K562 (cell line): Measurements from ENCODE around the gene AKAP12. TPM values are rescaled to one million over a fixed set of nuclear protein-coding genes. Genes with fewer than 3 reads are reported as not detected.
A peak's percentile ranks its signal among the peaks of the same experiment; 100 is the strongest.

Experiments used
- ATAC-seq: fragments of 200-7000 bp; cut with Tn5 transposase; 3 replicates; pipeline ENCODE4 v1.9.1; 2020; ENCODE audit warnings: moderate library complexity
- BruUV-seq: library from RNA; stranded (reverse); fragments of 400-500 nt; replicated peaks from 2 replicates; lab custom pipeline; 2021; lab: Mats Ljungman, UMichigan
- CTCF ChIA-PET: fragments of 300-600 bp; formaldehyde crosslinking; extraction: SDS; loops from one replicate; lab custom pipeline; 2021; ENCODE audit warnings: low intra/inter-chr PET ratio; lab: Yijun Ruan, JAX
- POLR2A ChIA-PET: fragments of 300-600, 350-650 bp; sonication (Branson Sonifier 250); formaldehyde crosslinking; extraction: SDS; loops from one replicate; lab custom pipeline; 2021; ENCODE audit warnings: antibody characterized with exemption, inconsistent platforms; lab: Yijun Ruan, JAX
- DNase-seq, 4 experiments: peaks; one replicate each; pipeline versions ENCODE4 v3.0.0 to v3.0.0-alpha.2; 2011 to 2018; ENCODE audit warnings: low spot score in 3 of 4, mixed read lengths in 3 of 4; ENCODE audit errors: extremely low read depth in 1 of 4
- FAIRE-seq: peaks from 2 replicates; lab custom pipeline; 2011; peaks lifted over from hg19 to GRCh38; lab: Jason Lieb, UNC
- H2AFZ ChIP-seq: 2 replicates; pipeline ENCODE4 v1.6.0; 2011; ENCODE audit warnings: low read depth, low read length, control low read depth, inconsistent platforms
- H3K27ac ChIP-seq: fragments of 200-600 bp; 3 replicates; pipeline ENCODE4 v1.8.0; 2011; ENCODE audit warnings: low read depth, mild to moderate bottlenecking, control low read depth, inconsistent platforms, low read length, moderate library complexity, mixed read lengths; ENCODE audit errors: extremely low read depth
- H3K27me3 ChIP-seq, 2 experiments: fragments of 300-600 bp in 1 of 2; 2 replicates in 1 of 2; 3 replicates in 1 of 2; pipeline versions ENCODE4 v1.6.0 to v1.8.0; 2011; ENCODE audit warnings: inconsistent platforms in 2 of 2, low read length in 2 of 2, mild to moderate bottlenecking in 1 of 2, mixed read lengths in 1 of 2, moderate library complexity in 1 of 2; ENCODE audit not compliant: control insufficient read depth in 2 of 2, insufficient read depth in 2 of 2
- H3K36me3 ChIP-seq: fragments of 300-600 bp; 3 replicates; pipeline ENCODE4 v1.8.0; 2011; ENCODE audit warnings: mild to moderate bottlenecking, low read length, inconsistent platforms; ENCODE audit not compliant: control insufficient read depth, insufficient read depth
- H3K4me1 ChIP-seq, 2 experiments: fragments of 200-600 bp in 1 of 2; replicated peaks in 1 of 2; 2 replicates in 1 of 2; 3 replicates in 1 of 2; pipeline versions ENCODE4 v1.5.1 to v1.8.0; 2011; ENCODE audit warnings: inconsistent platforms in 2 of 2, low read length in 2 of 2, mild to moderate bottlenecking in 1 of 2, mixed read lengths in 1 of 2, moderate library complexity in 1 of 2; ENCODE audit not compliant: control insufficient read depth in 2 of 2, insufficient read depth in 2 of 2
- H3K4me2 ChIP-seq: 2 replicates; pipeline ENCODE4 v1.6.1; 2011; ENCODE audit warnings: low read length, control low read depth, inconsistent platforms, mixed read lengths; ENCODE audit not compliant: insufficient read depth
- H3K4me3 ChIP-seq: fragments of 200-600 bp; sonication (generic), shearing (Covaris generic); 2 replicates; pipeline ENCODE4 v1.5.1; 2016; ENCODE audit warnings: control low read depth, inconsistent platforms
- H3K79me2 ChIP-seq: fragments of 200-600 bp; 3 replicates; pipeline ENCODE4 v1.8.0; 2011; ENCODE audit warnings: low read length, inconsistent platforms; ENCODE audit not compliant: control insufficient read depth, insufficient read depth
- H3K9ac ChIP-seq, 2 experiments: 2 replicates each; pipeline versions ENCODE4 v1.6.0 to v1.6.1; 2011; ENCODE audit warnings: low read depth in 2 of 2, low read length in 2 of 2, control low read depth in 1 of 2, inconsistent platforms in 1 of 2, mild to moderate bottlenecking in 1 of 2, mixed read lengths in 1 of 2; ENCODE audit not compliant: insufficient read depth in 1 of 2
- H3K9me1 ChIP-seq: one replicate; pipeline ENCODE4 v1.6.0; 2011; ENCODE audit warnings: inconsistent platforms, mild to moderate bottlenecking, low read length, moderate library complexity; ENCODE audit not compliant: control insufficient read depth, insufficient read depth
- H3K9me3 ChIP-seq: replicated peaks from 2 replicates; pipeline ENCODE4 v1.5.1; 2011; ENCODE audit warnings: low read depth, low read length, inconsistent platforms; ENCODE audit not compliant: control insufficient read depth, insufficient read depth
- H4K20me1 ChIP-seq: replicated peaks from 2 replicates; pipeline ENCODE4 v1.6.1; 2011; ENCODE audit warnings: low read length, inconsistent platforms, mixed read lengths; ENCODE audit not compliant: control insufficient read depth, insufficient read depth
- CEBPB ChIP-seq: fragments of 450-650 bp; IDR thresholded peaks from 2 replicates; pipeline ENCODE4 v1.6.1; 2016; ENCODE audit warnings: missing genetic modification characterization, missing compliant biosample characterization
- CEBPG ChIP-seq, 3 experiments: fragments of 200-800 bp in 1 of 3; sonication (Bioruptor generic) in 1 of 3; sonication (generic) in 1 of 3; formaldehyde crosslinking in 1 of 3; IDR thresholded peaks in 2 of 3; conservative IDR thresholded peaks in 1 of 3; 2 replicates each; pipeline versions ENCODE4 v1.6.1 to v1.8.0; 2016 to 2022; ENCODE audit warnings: missing compliant biosample characterization in 2 of 3, missing genetic modification characterization in 2 of 3, mild to moderate bottlenecking in 1 of 3, missing genetic modification reagents in 1 of 3
- GTF2E2 ChIP-seq: fragments of 200-800 bp; sonication (Bioruptor generic); IDR thresholded peaks from 2 replicates; pipeline ENCODE4 v1.6.1; 2016; ENCODE audit warnings: missing genetic modification characterization, missing compliant biosample characterization
- HMGN3 ChIP-seq: IDR thresholded peaks from 2 replicates; pipeline ENCODE4 v1.6.1; 2011; ENCODE audit warnings: borderline replicate concordance, low read depth, mild to moderate bottlenecking, mixed read lengths, low read length; ENCODE audit not compliant: insufficient read length; ENCODE audit errors: extremely low read depth
- NONO ChIP-seq, 2 experiments: fragments of 200-400 bp in 1 of 2; fragments of 450-650 bp in 1 of 2; formaldehyde crosslinking in 1 of 2; IDR thresholded peaks; 2 replicates each; pipeline ENCODE4 v1.6.1; 2017; ENCODE audit warnings: low read depth in 2 of 2, mild to moderate bottlenecking in 2 of 2, moderate library complexity in 2 of 2, low read length in 1 of 2
- ZNF785 ChIP-seq: fragments of 250-450 bp; sonication (Bioruptor Pico); IDR thresholded peaks from 2 replicates; pipeline ENCODE4 v1.4.0; 2020; ENCODE audit warnings: mild to moderate bottlenecking
- WGBS: fragments of 100-300 bp; shearing (Covaris generic); methylation state at CpG from one replicate; pipeline ENCODE4 v1.1.6; 2016; ENCODE audit warnings: low coverage, mixed read lengths; ENCODE audit not compliant: insufficient coverage; ENCODE audit errors: missing lambda C conversion rate; 5-methylcytosine and 5-hydroxymethylcytosine counted together
- in situ Hi-C: fragments of 300-500 bp; cut with MboI; formaldehyde crosslinking; loops from 4 replicates; pipeline ENCODE4 v1.15.0; 2018; ENCODE audit warnings: inconsistent platforms, mixed read lengths
- intact Hi-C: fragments of 100-400 bp; cut with micrococcal nuclease; formaldehyde crosslinking; loops from 2 replicates; pipeline ENCODE4 v1.14.2; 2022
- polyA plus RNA-seq, 8 experiments: library from polyadenylated mRNA; depleted of rRNA in 4 of 8; stranded (reverse) in 5 of 8; unstranded in 3 of 8; fragments of >200 nt; fragmentation: Nextera tagmentation in 2 of 8; fragmentation: Illumina TruSeq in 1 of 8; extraction: Ambion mirVana in 2 of 8; extraction: Trizol in 1 of 8; gene quantifications; 2 replicates each; pipeline versions ENCODE4 v1.2.1 to v1.2.3, GENCODE V29; 2011 to 2014; ENCODE audit warnings: inconsistent platforms in 1 of 8, missing spikeins in 1 of 8
- total RNA-seq, 7 experiments: library from RNA; depleted of rRNA in 6 of 7; stranded (reverse); fragments of >200 nt in 6 of 7; fragmentation: Illumina TruSeq in 2 of 7; extraction: Trizol in 2 of 7; gene quantifications; 2 replicates each; pipeline versions ENCODE4 v1.2.1 to v1.2.3, GENCODE V29; 2011 to 2021; ENCODE audit warnings: low replicate concordance in 1 of 7
- TF ChIP-seq, protein P1 (sequence below), 2 experiments: fragments of 250-450 bp in 1 of 2; fragments of 450-650 bp in 1 of 2; sonication (Bioruptor Pico) in 1 of 2; IDR thresholded peaks; 2 replicates each; pipeline versions ENCODE4 v1.6.1 to v1.8.0; 2016 to 2021; ENCODE audit warnings: mild to moderate bottlenecking in 2 of 2, moderate library complexity in 2 of 2, missing compliant biosample characterization in 1 of 2, missing genetic modification characterization in 1 of 2

The AKAP12 gene
- total and polyA plus RNA-seq, 9 of the 15 experiments (the other 6 are each of a cell fraction or from before 2014, with no cell fraction given), result 0.08 to 2.0 (median 0.62) TPM

DNA sequence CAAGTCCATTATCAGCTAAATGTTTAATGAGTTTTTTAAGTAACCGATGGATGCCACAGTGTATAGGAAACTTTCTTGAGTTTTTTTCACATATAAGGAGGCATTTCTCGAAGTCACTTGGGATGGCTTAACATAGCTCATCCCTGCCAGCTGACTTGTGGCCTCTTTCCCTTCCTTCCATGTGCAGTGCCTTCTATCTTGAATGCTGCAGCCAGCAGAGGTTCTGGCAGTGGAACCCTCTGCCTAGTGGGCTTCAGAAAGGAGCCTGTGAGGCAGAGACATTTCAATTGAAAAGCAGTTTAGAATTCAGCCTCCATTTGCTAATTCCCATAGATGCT is 51.9 kb downstream of the AKAP12 start (continued):
- TF ChIP-seq, protein P1, sequence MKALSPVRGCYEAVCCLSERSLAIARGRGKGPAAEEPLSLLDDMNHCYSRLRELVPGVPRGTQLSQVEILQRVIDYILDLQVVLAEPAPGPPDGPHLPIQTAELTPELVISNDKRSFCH (CRISPR knock-in tag; IDR thresholded peaks at IDR 0.05), result no peak
- TF ChIP-seq, protein P1 (tag; IDR thresholded peaks at IDR 0.05), result no peak
- TF ChIP-seq ZNF785 (CRISPR knock-in tag) (no peak), GTF2E2 (tag) (no peak), HMGN3 (no peak)

DNA sequence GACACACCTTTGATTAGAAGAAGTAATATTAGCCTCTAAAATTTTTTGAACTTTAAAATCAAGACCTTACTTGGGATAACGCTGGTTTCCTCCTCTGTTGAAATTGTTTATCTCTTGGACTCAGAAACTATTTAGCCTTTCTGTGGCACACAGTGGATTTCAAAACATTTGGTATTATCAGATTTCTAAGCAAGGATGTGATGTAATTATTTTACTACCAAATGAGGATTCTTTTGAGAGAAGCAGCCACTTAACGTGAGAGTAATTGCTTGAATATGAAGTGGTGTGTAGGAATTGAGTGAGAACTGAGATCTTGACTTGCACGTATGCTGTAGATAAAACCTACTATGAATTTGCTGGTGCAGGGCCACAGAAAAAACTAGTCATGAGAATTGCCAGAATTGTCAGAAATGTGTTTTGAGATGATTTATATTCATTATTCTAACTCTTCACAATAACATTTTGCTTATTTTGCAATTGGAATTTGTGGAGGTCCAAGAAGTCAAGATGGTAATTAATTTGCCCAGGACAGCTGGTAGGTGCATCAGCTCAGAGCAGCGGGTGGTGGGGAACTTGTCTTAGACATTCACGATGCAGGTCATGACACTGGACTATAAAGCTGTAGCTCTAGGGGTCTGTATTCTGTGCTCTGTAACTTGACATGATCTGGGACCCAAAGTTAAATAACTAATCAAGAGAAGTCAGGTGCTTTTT is 53.4 kb downstream of the AKAP12 start:
- no TSS peak for BruUV-seq
- 0% methylated on average over 5 of the region's 5 CpGs for WGBS
- in situ Hi-C loops (no loop called here), intact Hi-C loops (no loop called here)
- Histone ChIP-seq H3K9ac (no peak overlapping the region), H2AFZ (no peak overlapping the region), H3K27me3 (peaks cover 67 to 83% of the 10 kb centered on the region in 2 experiments), H3K36me3 (no peaks in the 10 kb centered on the region), H3K4me2 (no peak overlapping the region), H4K20me1 (0 out of 2 replicates have a peak, but pooled peaks cover 3% of the 10 kb centered on the region), H3K9me3 (no peaks in the 10 kb centered on the region), H3K4me3 (no peak overlapping the region), H3K9me1 (no peaks in the 10 kb centered on the region), H3K4me1 (no peaks in the 10 kb centered on the region), H3K79me2 (no peaks in the 10 kb centered on the region), H3K27ac (no peak overlapping the region)
- ATAC-seq (no peak), FAIRE-seq (no peak), DNase-seq (no peak)
- ChIA-PET CTCF (no interaction called here), POLR2A (no interaction called here)
- TF ChIP-seq CEBPB (tag) (peak; percentile 44), CEBPG (CRISPR knock-in tag; IDR thresholded peaks at IDR 0.05) (no peak), CEBPG (tag; conservative IDR thresholded peaks at IDR 0.05 in 1 of 2, IDR thresholded peaks at IDR 0.05 in 1 of 2) (peak in 1 of 2 experiments; percentile 35; a peak in 1 of 4 replicates), NONO (IDR thresholded peaks at IDR 0.05; ENCODE audit: low read depth in 2 of 2, low read length in 1 of 2) (no peak)
